ENCODE results near the gene AP2M1. TPM values are rescaled to one million over a fixed set of nuclear protein-coding genes. Genes with fewer than 3 reads are reported as not detected.
A peak's percentile ranks its signal among the peaks of the same experiment; 100 is the strongest.

AP2M1 gene
- total RNA-seq, 1 experiment from 2014 or later = 353 TPM

DNA sequence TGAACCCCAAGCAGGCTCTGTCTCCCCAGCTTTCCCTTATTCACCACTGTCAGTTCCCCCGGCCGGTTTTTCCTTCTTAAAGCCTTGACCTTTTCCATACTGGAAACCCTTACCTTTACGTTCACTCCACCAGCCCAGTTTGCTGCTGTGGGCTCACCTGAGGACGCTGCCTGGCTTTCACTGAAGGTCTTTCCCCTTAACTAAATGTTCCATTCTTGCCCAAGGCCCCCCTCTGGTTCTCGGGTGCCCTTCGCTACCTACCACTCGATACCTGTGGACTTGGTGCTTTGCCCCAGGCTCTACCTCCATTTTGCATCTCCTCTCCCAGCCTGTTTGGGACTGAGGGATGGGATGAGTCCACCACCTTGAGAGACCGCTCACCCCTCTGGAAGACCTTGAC, 851 bp downstream of the AP2M1 start:
- DNase-seq (ENCODE audit: low read depth, low spot score) (no peak), ATAC-seq (no peak)
- intact Hi-C loops (cut with micrococcal nuclease) = loop anchor here (2.0 kb wide), 1 partner anchor 41 kb away; the partner anchor contains the start of gene EIF2B5
- POLR2A ChIA-PET = interaction anchor here (0.6 to 1.7 kb wide), 2 partner anchors 10 to 86 kb away, joined by 3 to 4 read pairs; partner anchors contain the start of gene ABCF3
- TF ChIP-seq EGR1 (IDR thresholded peaks at IDR 0.05; ENCODE audit: low read depth) (no peak), ELF1 (IDR thresholded peaks at IDR 0.05; ENCODE audit: borderline replicate concordance, low read depth) (no peak), JUND (IDR thresholded peaks at IDR 0.05) (no peak), RAD21 (IDR thresholded peaks at IDR 0.05; ENCODE audit: low read depth) (no peak), SP1 (IDR thresholded peaks at IDR 0.05; ENCODE audit: low read depth) (no peak), POLR2A (IDR thresholded peaks at IDR 0.05; ENCODE audit: borderline replicate concordance, extremely low read depth, insufficient read depth, insufficient read length) (no peak), POLR2AphosphoS5 (IDR thresholded peaks at IDR 0.05; ENCODE audit: low read depth, low read length) (no peak), SRF (IDR thresholded peaks at IDR 0.05; ENCODE audit: low read depth) (no peak)
- TF ChIP-seq, protein P1, sequence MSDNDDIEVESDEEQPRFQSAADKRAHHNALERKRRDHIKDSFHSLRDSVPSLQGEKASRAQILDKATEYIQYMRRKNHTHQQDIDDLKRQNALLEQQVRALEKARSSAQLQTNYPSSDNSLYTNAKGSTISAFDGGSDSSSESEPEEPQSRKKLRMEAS (IDR thresholded peaks at IDR 0.05) = no peak
- RAD21 ChIA-PET (ENCODE audit: low non-redundant PET in 1 of 2, low total read pairs in 2 of 2, uncharacterized antibody in 2 of 2, unreplicated experiment in 2 of 2) = no interaction called here
- H3K27ac ChIP-seq (ENCODE audit: low read depth, low read length) = peak overlapping the region; percentile 92
- H4K20me1 ChIP-seq (ENCODE audit: insufficient read depth) = no peaks in the 10 kb centered on the region
- no peaks in the 10 kb centered on the region for H3K9me2 ChIP-seq (ENCODE audit: insufficient read depth)
- BruUV-seq (replicated peaks) = no TSS peak
- CTCF ChIA-PET = interaction anchor here (1.6 kb wide), 1 partner anchor 11 kb away, joined by 5 read pairs; the partner anchor contains the start of gene ABCF3
- no peak overlapping the region for H2AFZ ChIP-seq (ENCODE audit: low read depth, low read length, poor library complexity, severe bottlenecking)
- peaks cover 51% of the 10 kb centered on the region for H3K79me2 ChIP-seq (ENCODE audit: insufficient read depth, low read length)
- peaks cover 10 to 30% of the 10 kb centered on the region in 2 experiments for H3K4me1 ChIP-seq (ENCODE audit: control insufficient read depth in 1 of 2, insufficient read depth in 2 of 2, low read length in 2 of 2)
- peak overlapping the region; percentile 96 for H3K9ac ChIP-seq (ENCODE audit: low read length)
- no peaks in the 10 kb centered on the region for H3K9me3 ChIP-seq (ENCODE audit: control insufficient read depth in 1 of 2, insufficient read depth in 1 of 2, low read depth in 1 of 2, low read length in 2 of 2)
- H3K4me2 ChIP-seq (ENCODE audit: low read length) = peak overlapping the region; percentile 89
- H3K4me3 ChIP-seq (replicated peaks in 1 of 2; ENCODE audit: low read depth in 1 of 2, low read length in 2 of 2) = peak overlapping the region; percentile 96
- peaks cover 24 to 37% of the 10 kb centered on the region in 2 experiments for H3K36me3 ChIP-seq (ENCODE audit: control insufficient read depth in 1 of 2, insufficient read depth in 2 of 2, low read length in 2 of 2)
- H3K27me3 ChIP-seq (ENCODE audit: insufficient read depth, low read length) = no peaks in the 10 kb centered on the region

DNA sequence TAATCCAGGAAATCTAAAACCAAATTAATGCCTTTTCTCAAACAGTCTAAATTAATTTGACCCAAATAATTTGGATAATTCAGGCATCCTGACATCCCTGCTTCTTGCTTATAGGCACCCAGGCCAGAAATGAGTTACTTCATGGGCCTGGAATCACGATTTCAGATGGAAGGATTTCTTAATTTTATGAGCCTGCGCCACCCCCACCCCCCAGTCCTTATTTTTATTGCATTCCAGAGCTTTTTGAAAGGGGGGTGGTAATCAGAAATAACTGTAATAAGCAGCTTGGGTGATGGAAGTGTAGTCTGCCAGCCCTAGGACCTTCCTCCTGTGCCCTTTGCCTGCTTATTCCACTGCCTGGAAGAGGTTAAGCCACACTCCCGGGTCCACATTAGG, 1.3 kb downstream of the AP2M1 start:
- peaks cover 10 to 30% of the 10 kb centered on the region in 2 experiments for H3K4me1 ChIP-seq (ENCODE audit: control insufficient read depth in 1 of 2, insufficient read depth in 2 of 2, low read length in 2 of 2)
- TF ChIP-seq EZH2phosphoT487 (IDR thresholded peaks at IDR 0.05; ENCODE audit: borderline replicate concordance) (no peak), SRF (IDR thresholded peaks at IDR 0.05; ENCODE audit: low read depth) (no peak), EZH2 (IDR thresholded peaks at IDR 0.05) (no peak), CBX3 (IDR thresholded peaks at IDR 0.05; ENCODE audit: low read depth) (no peak), EGR1 (IDR thresholded peaks at IDR 0.05; ENCODE audit: low read depth) (no peak), ZFX (IDR thresholded peaks at IDR 0.05) (no peak), FOSL1 (IDR thresholded peaks at IDR 0.05; ENCODE audit: low read depth) (no peak), SIN3A (IDR thresholded peaks at IDR 0.05; ENCODE audit: low read depth) (no peak), SP1 (IDR thresholded peaks at IDR 0.05; ENCODE audit: low read depth) (no peak), POLR2AphosphoS5 (IDR thresholded peaks at IDR 0.05; ENCODE audit: low read depth, low read length) (no peak)
- TF ChIP-seq, protein P1 (IDR thresholded peaks at IDR 0.05) = no peak
- H3K9ac ChIP-seq (ENCODE audit: low read length) = peak overlapping the region; percentile 96
- peak overlapping the region; percentile 92 for H3K27ac ChIP-seq (ENCODE audit: low read depth, low read length)
- H3K36me3 ChIP-seq (ENCODE audit: control insufficient read depth in 1 of 2, insufficient read depth in 2 of 2, low read length in 2 of 2) = peaks cover 28 to 42% of the 10 kb centered on the region in 2 experiments
- POLR2A ChIA-PET = interaction anchor here (1.2 kb wide), 2 partner anchors 8 to 10 kb away, joined by 4 to 12 read pairs; partner anchors contain the start of gene ABCF3
- DNase-seq (ENCODE audit: low read depth, low spot score) (no peak), ATAC-seq (peak; percentile 17)
- no peaks in the 10 kb centered on the region for H4K20me1 ChIP-seq (ENCODE audit: insufficient read depth)
- H3K4me3 ChIP-seq (replicated peaks in 1 of 2; ENCODE audit: low read depth in 1 of 2, low read length in 2 of 2) = peak overlapping the region; percentile 96
- peaks cover 51% of the 10 kb centered on the region for H3K79me2 ChIP-seq (ENCODE audit: insufficient read depth, low read length)
- CTCF ChIA-PET = interaction anchor here (0.6 to 1.6 kb wide), 3 partner anchors 10 to 280 kb away, joined by 4 to 5 read pairs (median 4); partner anchors contain the start of genes ABCF3 and EEF1AKMT4
- no peaks in the 10 kb centered on the region for H3K9me2 ChIP-seq (ENCODE audit: insufficient read depth)
- peak overlapping the region; percentile 89 for H3K4me2 ChIP-seq (ENCODE audit: low read length)
- H3K27me3 ChIP-seq (ENCODE audit: insufficient read depth, low read length) = no peaks in the 10 kb centered on the region
- TSS peak; percentile 87 for BruUV-seq (replicated peaks)
- H2AFZ ChIP-seq (ENCODE audit: low read depth, low read length, poor library complexity, severe bottlenecking) = no peak overlapping the region
- intact Hi-C loops (cut with micrococcal nuclease) = loop anchor here (2.0 kb wide), 2 partner anchors 41 to 73 kb away; partner anchors contain the start of genes ALG3, EEF1AKMT4 and EIF2B5
- RAD21 ChIA-PET (ENCODE audit: low non-redundant PET in 1 of 2, low total read pairs in 2 of 2, uncharacterized antibody in 2 of 2, unreplicated experiment in 2 of 2) = interaction anchor here in 1 of 2 experiments (0.6 kb wide), 1 partner anchor 16 kb away, joined by 3 read pairs; no protein-coding TSS in a partner anchor
- H3K9me3 ChIP-seq (ENCODE audit: control insufficient read depth in 1 of 2, insufficient read depth in 1 of 2, low read depth in 1 of 2, low read length in 2 of 2) = no peaks in the 10 kb centered on the region

Measured in HCT116 (cell line).